ENCODE measurements around the gene SMIM5.
"Not testable (repeated sequence)": the region's sequence is repeated elsewhere in the genome, so short reads cannot be mapped to it uniquely, and the experiment has no call there.

The SMIM5 gene

DNA sequence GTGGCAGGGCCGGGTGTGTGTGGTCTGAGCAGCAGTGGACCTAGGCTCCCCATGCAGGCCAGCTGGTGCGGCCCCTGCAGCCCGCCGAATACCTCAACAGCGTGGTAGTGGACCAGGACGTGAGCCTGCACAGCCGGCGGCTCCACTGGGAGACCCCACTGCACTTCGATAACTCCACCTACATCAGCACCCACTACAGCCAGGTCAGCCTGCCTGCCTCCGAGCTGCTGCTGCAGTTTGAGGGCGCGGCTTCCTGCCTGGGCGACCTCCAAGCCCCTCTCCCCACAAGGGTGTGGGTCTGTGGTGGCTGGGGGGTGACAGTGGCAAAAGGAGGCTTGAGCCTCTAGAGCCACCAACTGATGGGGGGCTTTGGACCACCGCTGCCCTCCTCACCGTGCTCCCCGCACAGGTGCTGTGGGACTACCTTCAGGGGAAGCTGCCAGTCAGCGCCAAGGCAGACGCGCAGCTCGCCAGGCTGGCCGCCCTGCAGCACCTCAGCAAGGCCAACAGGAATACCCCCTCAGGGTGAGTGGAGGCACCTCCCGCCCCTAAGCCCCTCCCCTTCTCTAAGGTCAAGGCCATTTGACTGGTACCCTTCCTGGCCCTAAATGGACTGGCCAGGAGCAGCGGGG, 8.4 kb upstream of the SMIM5 start:
- no peak for DNase-seq (ENCODE audit: low read depth in 2 of 2)

DNA sequence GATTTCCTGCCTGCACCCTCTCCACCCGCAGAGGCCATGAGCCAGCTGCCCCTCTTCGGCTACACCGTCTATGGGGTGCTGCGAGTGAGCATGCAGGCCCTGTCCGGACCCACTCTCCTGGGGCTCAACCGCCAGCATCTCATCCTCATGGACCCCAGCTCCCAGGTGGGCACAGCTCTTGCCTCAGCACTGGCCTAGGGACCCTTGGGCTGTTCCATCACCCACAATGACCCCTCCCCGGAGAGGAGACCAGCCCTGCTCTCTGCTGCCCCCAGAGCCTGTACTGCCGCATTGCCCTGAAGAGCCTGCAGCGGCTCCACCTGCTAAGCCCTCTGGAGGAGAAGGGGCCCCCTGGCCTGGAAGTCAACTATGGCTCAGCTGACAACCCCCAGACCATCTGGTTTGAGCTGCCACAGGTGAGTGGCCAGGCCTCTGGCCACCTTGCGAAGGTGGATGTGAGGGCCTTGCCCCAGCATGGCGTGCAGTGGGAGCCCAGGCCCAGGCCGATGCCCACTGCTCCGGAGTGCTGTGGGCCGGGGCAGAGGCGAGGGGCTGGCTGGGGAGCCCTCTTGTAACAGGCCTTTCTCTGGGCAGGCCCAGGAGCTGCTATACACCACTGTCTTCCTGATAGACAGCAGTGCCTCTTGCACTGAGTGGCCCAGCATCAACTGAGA, 7.3 kb upstream of the SMIM5 start:
- DNase-seq (ENCODE audit: low read depth in 2 of 2), result no peak

DNA sequence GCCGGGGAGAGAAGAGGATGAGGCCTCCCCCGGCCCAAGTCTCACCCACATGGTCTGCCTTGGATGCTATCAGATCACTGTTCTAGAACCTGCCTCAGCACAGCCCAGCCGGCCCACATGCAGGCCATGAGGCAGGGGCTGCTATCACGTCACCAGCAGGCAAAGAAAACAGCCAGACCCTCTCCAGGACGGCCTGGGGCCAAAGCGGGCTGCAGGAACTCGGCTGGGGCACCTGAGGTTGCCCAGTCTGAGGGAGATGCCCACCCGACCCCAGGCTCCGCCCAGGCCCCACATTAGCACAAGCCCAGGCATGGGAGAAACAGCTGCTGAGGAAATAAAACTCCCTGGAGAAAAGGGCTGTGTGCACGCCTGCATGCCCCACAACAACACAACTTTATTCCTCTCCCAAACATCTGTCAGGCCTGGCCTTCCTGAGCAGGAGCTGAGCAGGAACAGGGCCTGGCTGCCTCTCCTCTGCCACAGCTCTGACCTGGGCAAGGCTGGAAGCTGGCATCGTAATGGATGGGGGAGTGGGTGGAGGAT, 6.7 kb upstream of the SMIM5 start:
- no peak for DNase-seq (ENCODE audit: low read depth in 2 of 2)

DNA sequence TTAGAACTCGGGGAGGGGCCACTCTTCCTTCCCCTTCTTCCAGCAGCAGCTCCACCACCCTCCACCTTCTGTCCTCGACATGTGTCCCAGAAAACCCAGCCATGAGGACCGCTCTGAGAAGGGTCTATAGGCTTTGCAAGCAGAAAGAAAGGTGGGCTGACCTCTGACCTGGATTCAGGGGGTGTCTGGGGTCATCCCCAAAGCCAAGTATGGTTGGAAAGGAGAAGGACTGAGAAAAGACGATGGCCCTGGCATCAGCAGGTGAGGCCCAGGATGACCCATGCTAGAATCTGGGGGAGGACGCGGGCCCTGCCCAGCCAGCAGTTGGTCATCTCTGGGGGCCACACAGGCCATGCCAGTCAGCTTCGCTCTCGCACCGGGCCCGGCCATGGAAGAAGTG, 6.1 kb upstream of the SMIM5 start:
- no peak for DNase-seq (ENCODE audit: low read depth in 2 of 2)

DNA sequence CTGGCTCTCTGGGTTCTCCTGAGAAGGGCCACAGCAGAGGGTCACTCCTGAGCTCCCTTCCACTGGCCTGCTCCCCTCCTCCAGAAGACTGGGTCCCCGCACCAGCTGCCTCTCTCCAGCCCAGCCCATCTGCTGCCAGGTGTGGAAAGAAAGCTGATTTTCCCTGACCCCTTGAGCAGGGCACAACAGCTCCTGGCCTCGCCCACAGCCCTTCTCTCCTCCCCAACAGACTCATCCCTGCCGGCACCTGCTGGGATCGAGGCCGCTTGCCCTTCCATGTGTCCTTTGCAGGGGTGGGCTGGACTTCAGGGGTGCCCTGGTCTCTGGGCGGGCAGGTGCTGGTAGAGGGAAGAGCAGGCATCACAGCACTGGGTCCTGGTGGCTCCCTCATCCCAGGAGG, 4.8 kb upstream of the SMIM5 start:
- no peak for DNase-seq (ENCODE audit: low read depth in 2 of 2)

DNA sequence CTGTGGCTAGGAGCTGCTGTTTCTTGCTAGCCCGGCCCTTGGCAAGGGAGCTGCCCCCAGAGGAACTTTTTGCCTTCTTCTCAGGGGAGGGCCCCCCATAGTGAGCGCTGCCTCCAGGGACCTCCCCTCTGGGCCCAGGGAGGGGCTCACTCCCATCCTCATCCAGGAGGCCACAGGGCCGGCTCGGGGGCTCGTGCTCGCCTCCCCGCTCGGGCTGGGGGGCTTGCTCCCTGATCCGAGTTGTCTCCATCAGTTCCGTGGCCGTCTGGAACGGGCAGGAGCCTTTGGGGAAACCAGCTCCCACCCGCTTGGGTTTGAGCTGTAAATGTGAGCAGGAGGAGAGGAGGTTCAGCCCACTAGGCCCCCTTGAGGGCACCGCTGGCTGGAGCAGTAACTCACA, 4.1 kb upstream of the SMIM5 start:
- DNase-seq (ENCODE audit: low read depth in 2 of 2), result no peak

DNA sequence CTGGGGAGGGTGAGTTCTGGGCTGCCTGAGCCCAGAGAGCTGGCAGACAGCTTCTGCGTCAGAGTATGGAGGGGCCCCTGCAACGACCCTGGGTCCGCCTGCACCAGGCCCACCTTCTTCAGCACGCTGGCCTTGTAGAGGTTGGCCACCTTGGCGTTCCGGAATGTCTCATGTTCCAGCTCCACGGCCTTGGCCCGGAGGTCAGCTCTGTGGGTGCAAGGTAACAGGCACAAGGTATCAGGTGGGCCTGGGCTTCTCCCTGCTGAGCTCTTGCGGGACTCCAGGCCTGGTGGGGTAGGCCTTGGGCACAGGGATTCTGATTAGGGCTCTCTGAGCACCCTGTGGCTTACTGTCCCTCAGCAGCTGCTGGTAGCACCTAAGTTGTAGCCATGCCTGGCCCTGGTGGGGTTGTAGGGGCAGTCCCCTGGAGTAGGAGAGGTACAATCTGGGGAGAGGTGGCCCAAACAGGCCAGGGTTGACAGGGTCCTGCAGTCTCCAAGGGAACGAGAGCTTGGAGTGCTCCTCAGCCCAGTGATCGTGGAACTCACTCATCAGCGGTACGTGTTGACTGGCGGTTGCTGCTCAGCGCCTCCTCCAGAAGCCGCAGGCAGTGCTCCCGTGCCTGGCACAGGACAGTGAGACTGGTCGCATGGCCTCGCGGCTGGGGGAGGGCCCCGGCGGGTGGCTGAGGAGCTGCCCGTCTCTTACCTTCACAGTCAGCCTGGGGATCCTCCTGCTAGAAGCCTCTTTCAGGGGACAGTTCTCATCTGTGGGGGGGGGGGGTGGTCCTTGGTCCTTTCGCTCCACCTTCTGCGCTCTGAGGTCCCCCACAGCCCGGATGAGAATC, 2.9 kb upstream of the SMIM5 start:
- DNase-seq (ENCODE audit: low read depth in 2 of 2), result no peak

DNA sequence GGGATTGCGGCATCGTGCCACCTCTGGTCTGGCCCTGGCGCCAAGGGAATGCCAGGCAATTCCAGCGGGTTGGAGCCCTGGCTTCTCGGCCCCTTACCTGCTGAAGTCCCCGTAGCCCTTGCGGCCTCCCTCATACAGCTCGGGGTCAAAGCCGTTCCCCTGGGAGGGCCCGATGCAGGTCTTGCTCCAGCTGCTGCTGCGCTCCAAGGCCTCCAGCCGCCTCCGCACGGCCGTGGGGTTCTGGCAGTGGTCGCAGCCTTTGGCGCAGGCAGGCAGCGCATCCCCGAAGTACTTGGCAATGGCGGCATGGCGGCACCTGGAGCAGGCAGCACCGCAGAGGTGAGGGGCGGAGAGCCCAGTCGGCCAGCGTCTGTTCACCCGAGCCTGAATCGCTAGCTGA, 1.9 kb upstream of the SMIM5 start:
- DNase-seq (ENCODE audit: low read depth in 2 of 2), result no peak

DNA sequence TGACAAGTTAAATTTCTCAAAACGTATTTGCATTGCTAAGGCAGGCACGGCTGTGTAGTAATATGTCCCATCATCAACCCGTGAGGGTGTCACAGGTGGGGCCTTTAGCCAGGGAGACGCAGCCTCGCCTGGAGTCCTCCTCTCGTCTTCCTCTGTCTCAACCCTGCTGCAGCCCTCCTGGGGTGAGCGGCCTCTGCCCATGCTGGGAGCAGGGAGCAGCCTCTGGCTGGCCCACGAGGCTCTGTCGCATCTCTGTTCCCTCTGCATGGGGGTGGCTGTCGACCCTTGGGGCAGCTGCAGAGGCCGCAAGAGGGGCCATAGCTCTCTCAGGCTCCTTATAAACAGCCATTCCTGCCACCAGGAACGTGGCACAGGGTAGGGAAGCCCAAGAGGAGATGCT, 806 bp upstream of the SMIM5 start:
- no peak for DNase-seq (ENCODE audit: low read depth in 2 of 2)

DNA sequence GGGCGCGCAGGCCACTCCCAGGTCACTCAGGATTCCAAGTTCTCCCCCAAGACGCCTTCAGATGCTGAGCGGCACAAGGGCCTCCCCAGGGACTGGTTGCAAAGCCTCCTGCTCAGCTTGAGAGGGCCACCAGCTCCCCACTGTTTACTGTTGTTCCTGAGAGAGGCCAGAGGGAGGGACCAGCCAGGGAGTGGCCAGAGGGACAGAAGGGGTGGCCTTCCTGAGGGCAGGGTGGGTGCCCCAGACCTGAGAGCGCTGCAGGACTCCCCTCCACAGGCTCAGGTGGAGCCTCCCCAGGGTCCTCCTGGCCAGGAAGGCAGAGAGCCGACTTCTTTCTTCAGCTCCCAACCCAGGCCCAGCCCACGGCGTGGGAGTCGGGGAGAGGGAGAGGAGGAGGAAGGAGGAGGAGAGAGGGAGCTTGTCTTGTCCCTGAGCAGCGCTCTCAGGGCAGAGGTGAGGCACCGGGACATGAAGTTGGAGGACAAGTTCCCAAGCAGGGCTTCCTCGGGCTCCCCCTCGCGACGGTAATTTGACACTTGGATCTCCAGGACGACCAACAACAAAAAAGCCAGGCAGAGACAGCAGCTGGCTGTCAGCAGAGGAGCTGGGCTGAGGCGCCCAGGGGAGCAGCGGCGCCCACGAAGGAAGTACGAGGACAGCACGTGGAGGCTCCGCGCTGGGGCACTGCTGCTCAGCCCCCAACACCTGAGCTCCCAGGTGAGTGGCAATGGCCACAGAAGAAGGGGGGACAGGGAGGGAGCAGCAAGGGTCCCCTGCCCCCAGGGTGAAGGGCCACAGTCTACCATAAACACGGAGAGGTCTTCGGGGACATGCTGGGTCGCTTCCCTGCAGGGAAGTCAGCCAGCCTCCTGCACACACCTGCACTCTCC, 497 bp downstream of the SMIM5 start:
- DNase-seq (ENCODE audit: low read depth in 2 of 2), result no peak

DNA sequence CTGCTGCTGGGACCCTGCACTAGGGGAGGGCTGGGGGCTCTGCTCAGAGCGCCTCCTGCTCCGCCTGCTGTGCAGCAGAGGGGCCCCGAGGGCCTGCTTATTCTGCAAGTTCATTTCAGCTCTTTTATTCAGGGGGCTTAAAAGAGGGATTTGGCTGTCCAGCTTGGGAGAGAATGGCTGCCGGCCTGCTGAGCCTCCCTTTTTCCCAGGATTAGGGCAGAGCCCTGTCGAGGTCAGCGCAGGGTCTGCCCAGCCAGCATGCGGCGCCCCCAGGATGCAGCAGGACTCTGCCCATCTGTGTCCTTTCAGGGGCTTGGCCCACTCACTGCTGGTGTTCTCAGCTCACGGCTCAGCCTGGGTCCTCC, 1.1 kb downstream of the SMIM5 start:
- DNase-seq (ENCODE audit: low read depth in 2 of 2), result no peak

DNA sequence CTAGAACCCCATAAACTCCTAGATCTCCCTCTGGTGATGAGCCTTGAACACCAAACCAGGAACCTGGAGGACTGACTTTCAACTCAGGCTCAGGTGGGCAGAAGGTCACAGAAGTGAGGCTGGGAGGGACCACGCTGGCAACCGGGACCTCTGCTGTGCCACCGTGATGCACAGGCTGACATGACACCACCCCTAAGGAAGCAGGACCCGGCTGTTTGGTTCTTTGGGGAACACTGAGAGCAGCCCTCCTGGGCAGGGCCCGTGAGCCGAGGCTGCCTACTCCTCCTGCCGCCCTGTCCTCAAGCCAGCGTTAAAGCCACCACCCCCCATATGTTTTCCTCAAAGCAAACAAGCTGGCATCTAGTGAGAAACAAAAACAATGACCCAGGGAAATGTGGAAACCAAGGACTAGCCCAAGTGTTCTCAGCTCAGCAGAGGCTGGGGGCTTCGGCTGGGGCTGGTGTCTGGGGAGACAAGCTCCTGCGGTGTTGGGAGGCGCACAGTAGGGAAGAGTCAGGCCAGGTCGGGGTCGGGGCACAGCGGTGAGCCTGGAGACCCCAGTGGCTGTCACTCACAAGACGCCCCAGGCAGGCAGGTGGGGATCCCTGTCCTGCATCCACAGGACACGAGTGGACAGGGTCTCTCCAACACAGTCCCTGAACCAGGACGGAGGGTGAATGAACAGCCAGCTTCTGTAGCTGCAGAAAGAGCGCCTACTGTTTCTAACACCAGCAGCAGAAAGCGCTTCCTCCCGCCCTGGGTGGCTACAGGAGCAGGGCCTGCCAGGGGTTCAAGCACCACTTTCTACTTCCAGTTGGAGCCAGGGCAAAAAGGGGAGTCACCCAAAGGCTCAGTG, 1.7 kb downstream of the SMIM5 start:
- no peak for DNase-seq (ENCODE audit: low read depth in 2 of 2)

DNA sequence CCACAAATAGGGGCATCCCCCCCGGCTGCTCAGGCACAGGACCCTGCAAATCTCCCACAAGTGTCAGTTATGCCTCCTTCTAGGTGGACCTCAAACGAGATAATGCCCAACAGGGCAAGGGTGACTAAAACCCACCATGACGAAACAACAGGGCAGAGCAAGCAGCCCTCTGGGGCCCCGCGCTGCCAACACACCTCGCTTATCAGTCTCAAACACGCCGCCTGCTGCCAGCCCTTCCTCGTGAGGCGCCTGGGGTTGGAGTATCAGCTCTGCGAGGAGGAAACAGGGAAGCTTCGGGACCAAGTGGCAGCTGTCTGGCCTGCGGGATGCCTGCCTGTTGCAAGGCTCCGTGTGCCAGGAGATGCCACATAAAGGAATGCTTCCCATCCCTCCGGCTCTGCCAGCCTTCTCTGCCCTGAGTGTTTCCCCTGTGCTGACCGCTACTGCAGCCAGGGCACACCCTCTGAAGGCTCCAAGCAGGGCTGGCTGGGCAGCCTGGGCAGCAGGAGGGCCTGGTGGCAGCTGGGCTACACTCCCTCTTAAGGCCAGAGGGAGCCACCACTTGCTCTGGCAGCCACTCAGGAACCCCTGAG, 2.5 kb downstream of the SMIM5 start:
- no peak for DNase-seq (ENCODE audit: low read depth in 2 of 2)

DNA sequence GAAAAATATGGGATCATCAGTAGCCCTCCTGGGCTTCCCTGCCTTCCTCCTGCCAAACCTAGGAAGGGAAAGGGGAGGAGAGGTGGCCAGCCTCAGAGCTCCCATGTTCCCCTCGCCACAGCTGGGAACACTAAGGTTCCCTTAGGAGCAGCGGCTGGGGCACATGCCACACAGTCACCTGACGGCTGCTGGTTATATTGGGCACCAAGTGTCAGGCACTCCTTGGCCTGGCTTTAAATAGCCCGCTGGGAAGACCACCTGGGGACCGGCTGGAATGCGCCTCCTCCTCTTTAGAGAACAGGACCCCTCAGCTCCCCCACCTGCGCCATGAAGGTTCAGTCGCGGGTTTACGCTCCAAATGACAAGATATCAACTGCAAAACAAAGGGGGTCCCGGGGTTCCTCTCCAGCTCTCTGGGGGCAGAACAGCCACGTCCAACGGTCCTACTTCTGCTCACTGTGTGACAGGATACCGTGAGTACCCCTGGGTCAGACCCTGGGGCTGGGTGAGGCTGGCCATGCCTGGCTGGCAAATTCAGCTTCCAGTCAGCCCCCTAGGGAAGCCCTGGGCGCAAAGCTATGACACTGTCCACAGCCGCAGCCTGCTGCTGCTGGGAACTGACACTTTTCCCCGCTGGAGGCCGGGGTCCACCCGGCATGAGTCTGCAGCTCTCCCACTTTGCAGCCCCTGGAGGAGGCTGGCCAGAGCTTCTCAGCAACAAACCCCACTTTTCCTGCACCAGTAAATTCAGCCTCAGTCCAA, 3.3 kb downstream of the SMIM5 start:
- no peak for DNase-seq (ENCODE audit: low read depth in 2 of 2)

DNA sequence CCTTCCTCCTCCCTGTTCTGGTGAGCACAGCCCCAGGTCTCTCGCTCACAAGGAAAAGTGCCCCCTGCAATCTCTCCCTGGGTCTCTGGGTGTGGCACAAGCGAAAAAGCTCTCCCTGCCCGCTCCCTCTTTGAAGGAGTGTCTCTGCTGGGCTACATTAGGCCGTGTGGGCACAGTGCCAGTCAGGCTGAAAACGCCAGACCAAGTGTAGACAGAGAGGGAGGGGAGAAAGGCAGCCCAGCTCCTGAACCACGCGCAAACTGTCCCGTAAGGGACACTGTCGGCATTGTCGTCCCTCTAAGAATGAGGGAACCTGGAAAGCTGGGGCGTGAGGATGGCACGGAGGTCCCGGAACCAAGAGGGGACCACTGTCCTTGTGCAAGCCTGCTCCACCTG, 3.9 kb downstream of the SMIM5 start:
- no peak for DNase-seq (ENCODE audit: low read depth in 2 of 2)

DNA sequence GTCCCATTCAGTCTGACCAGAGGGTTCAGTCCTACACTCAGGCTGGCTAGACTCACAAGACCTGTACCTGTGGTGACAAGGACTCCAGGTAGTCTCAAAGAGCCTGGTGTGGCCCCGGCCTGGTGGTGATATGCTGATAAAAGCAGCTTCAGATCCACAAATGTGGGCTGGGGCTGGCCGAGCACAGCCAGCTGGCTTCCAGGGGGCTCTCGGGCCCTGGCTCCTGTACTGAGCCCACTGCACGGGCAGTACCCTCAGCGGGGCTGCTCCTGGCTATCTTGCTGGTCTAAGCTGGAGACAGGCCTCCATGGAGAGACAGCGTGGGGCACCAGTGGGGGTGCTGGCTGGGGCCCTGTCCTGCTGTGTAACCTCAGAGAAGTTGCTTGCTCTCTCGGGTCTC, 4.3 kb downstream of the SMIM5 start:
- no peak for DNase-seq (ENCODE audit: low read depth in 2 of 2)

DNA sequence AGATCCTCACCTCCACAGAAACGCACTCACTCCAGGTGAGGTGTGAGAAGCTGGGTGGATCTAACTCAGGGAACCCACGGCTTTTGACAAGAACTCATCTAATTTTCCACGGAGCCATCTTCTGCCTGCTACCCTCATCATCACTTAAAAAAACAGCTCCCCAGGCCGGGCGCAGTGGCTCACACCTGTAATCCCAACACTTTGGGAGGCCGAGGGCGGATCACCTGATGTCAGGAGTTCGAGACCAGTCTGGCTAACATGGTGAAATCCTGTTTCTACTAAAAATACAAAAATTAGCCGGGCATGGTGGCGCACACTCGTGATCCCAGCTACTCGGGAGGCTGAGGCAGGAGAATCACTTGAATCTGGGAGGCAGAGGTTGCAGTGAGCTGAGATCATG, 4.8 kb downstream of the SMIM5 start:
- not testable (repeated sequence) for DNase-seq (ENCODE audit: low read depth in 2 of 2)

DNA sequence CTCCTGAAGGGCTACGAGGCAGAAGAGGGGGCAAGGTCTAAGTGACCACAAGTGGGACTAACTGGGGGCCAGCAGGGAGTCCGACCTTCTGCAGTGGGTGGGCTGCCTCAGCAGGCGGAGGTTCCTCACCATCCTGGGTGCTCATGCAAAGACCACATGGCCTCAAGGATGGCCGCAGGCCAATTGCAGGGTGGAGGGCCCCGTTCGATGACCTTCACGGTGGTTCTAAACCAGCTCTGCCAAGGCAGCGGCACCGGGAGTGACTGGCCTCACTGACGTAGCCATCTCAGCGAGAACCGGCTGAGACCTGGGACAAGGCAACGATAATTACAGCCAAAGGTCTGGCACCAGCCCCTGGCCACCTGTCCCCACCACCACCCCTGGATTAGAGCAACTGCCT, 5.7 kb downstream of the SMIM5 start:
- no peak for DNase-seq (ENCODE audit: low read depth in 2 of 2)

DNA sequence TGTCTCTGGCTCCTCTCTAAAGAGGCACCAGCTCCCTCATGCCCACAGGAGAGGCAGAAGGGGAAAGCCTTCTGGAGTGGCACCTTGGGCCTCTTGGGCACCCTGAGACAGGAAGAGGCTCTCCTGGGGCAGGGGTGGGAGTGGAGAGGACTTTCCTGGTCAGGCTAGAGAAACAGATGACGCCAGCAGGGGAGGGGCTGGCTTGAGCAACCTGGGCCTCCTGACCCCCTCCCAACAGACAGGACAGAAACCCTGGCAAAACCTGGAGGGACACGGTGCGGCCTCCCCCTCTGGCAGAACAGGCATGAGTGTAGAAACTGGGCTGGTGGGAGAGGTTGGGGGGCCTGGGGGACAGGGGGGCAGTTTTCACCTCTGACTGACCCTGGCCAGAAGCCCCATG, 6.1 kb downstream of the SMIM5 start:
- DNase-seq (ENCODE audit: low read depth in 2 of 2), result no peak

Measured in activated CD8-positive, alpha-beta memory T cell treated with anti-CD3 and anti-CD28 coated beads for 4 hours (primary cell).